Measurements from ENCODE around the gene CAV1.
"Not testable (repeated sequence)": the region's sequence is repeated elsewhere in the genome, so short reads cannot be mapped to it uniquely, and the experiment has no call there.

The CAV1 gene

GRCh38 chr7:116582806-116583444 lies 58.1 kb downstream of the CAV1 start:
- Histone ChIP-seq H3K27me3 (replicated peaks; ENCODE audit: control insufficient read depth, insufficient read depth, low read length) (no peaks in the 10 kb centered on the region), H3K4me3 (replicated peaks; ENCODE audit: low read depth, low read length) (no peak overlapping the region), H3K36me3 (ENCODE audit: control insufficient read depth, insufficient read depth, low read length) (no peaks in the 10 kb centered on the region)
- peak; percentile 28 for DNase-seq (ENCODE audit: extremely low read depth, insufficient read length)
- TF ChIP-seq CTCF (IDR thresholded peaks at IDR 0.05; ENCODE audit: insufficient read depth, low read length, poor library complexity, severe bottlenecking) = no peak

GRCh38 chr7:116583653-116584052 lies 58.8 kb downstream of the CAV1 start:
- no peaks in the 10 kb centered on the region for H3K36me3 ChIP-seq (ENCODE audit: control insufficient read depth, insufficient read depth, low read length)
- H3K4me3 ChIP-seq (replicated peaks; ENCODE audit: low read depth, low read length) = no peak overlapping the region; the same call in 1 of the 2 replicates
- TF ChIP-seq CTCF (IDR thresholded peaks at IDR 0.05; ENCODE audit: insufficient read depth, low read length, poor library complexity, severe bottlenecking) = peak; percentile 32
- H3K27me3 ChIP-seq (replicated peaks; ENCODE audit: control insufficient read depth, insufficient read depth, low read length) = no peaks in the 10 kb centered on the region
- DNase-seq (ENCODE audit: extremely low read depth, insufficient read length) = peak; percentile 61

GRCh38 chr7:116584721-116585120 lies 59.9 kb downstream of the CAV1 start:
- no peaks in the 10 kb centered on the region for H3K27me3 ChIP-seq (replicated peaks; ENCODE audit: control insufficient read depth, insufficient read depth, low read length)
- no peak for DNase-seq (ENCODE audit: extremely low read depth, insufficient read length)
- H3K4me3 ChIP-seq (replicated peaks; ENCODE audit: low read depth, low read length) = no peak overlapping the region
- H3K36me3 ChIP-seq (ENCODE audit: control insufficient read depth, insufficient read depth, low read length) = no peaks in the 10 kb centered on the region
- no peak for TF ChIP-seq CTCF (IDR thresholded peaks at IDR 0.05; ENCODE audit: insufficient read depth, low read length, poor library complexity, severe bottlenecking)

- DNase-seq (ENCODE audit: extremely low read depth, insufficient read length) = no peak
- TF ChIP-seq CTCF (IDR thresholded peaks at IDR 0.05; ENCODE audit: insufficient read depth, low read length, poor library complexity, severe bottlenecking) = no peak
- Histone ChIP-seq H3K36me3 (ENCODE audit: control insufficient read depth, insufficient read depth, low read length) (no peaks in the 10 kb centered on the region), H3K4me3 (replicated peaks; ENCODE audit: low read depth, low read length) (no peak overlapping the region), H3K27me3 (replicated peaks; ENCODE audit: control insufficient read depth, insufficient read depth, low read length) (no peaks in the 10 kb centered on the region)
Measured at GRCh38 chr7:116585392-116585791, 60.6 kb downstream of the CAV1 start.

- Histone ChIP-seq H3K4me3 (replicated peaks; ENCODE audit: low read depth, low read length) (no peak overlapping the region), H3K36me3 (ENCODE audit: control insufficient read depth, insufficient read depth, low read length) (no peaks in the 10 kb centered on the region), H3K27me3 (replicated peaks; ENCODE audit: control insufficient read depth, insufficient read depth, low read length) (no peaks in the 10 kb centered on the region)
- TF ChIP-seq CTCF (IDR thresholded peaks at IDR 0.05; ENCODE audit: insufficient read depth, low read length, poor library complexity, severe bottlenecking) = no peak
- DNase-seq (ENCODE audit: extremely low read depth, insufficient read length) = no peak
Measured at GRCh38 chr7:116585967-116586366, 61.1 kb downstream of the CAV1 start.

GRCh38 chr7:116587200-116587599 lies 62.4 kb downstream of the CAV1 start:
- DNase-seq (ENCODE audit: extremely low read depth, insufficient read length); H3K36me3 ChIP-seq (ENCODE audit: control insufficient read depth, insufficient read depth, low read length); H3K27me3 ChIP-seq (replicated peaks; ENCODE audit: control insufficient read depth, insufficient read depth, low read length): not testable (repeated sequence)

More at GRCh38 chr7:116587200-116587599, 62.4 kb downstream of the CAV1 start:
- H3K4me3 ChIP-seq (replicated peaks; ENCODE audit: low read depth, low read length) = not testable (repeated sequence)
